WTC11 (cell line): ENCODE data around the gene HDAC7. TPM values are rescaled to one million over a fixed set of nuclear protein-coding genes. Genes with fewer than 3 reads are reported as not detected.

Source experiments
- ATAC-seq: fragments of 200-7000 bp; cut with Tn5 transposase; 2 replicates; pipeline ENCODE4 v1.10.0; 2021; ENCODE audit warnings: mild to moderate bottlenecking, moderate library complexity
- CTCF ChIA-PET: fragments of 300-600 bp; sonication (Branson Sonifier 250); formaldehyde crosslinking; loops from one replicate; lab custom pipeline; 2021; ENCODE audit warnings: antibody characterized with exemption; lab: Charles Lee
- POLR2A ChIA-PET: fragments of 350-600 bp; sonication (Branson Sonifier 250); formaldehyde crosslinking; loops from one replicate; lab custom pipeline; 2021; ENCODE audit warnings: antibody characterized with exemption; lab: Charles Lee
- DNase-seq: peaks from one replicate; pipeline ENCODE4 v3.0.0; 2021; ENCODE audit warnings: low spot score
- H3K27ac Mint-ChIP-seq: 2 replicates; pipeline ENCODE4 v1.8.0; 2021; ENCODE audit warnings: mixed read lengths
- H3K27me3 Mint-ChIP-seq: 2 replicates; pipeline ENCODE4 v1.8.0; 2021; ENCODE audit warnings: low read depth, mild to moderate bottlenecking, moderate library complexity, mixed read lengths
- H3K36me3 Mint-ChIP-seq: 2 replicates; pipeline ENCODE4 v1.8.0; 2021; ENCODE audit warnings: mixed read lengths
- H3K4me1 Mint-ChIP-seq: 2 replicates; pipeline ENCODE4 v1.8.0; 2022; ENCODE audit warnings: mixed read lengths
- H3K4me3 Mint-ChIP-seq: 2 replicates; pipeline ENCODE4 v1.8.0; 2021; ENCODE audit warnings: mild to moderate bottlenecking, moderate library complexity, mixed read lengths
- H3K9me3 Mint-ChIP-seq: 2 replicates; pipeline ENCODE4 v1.8.0; 2021; ENCODE audit warnings: mixed read lengths
- ELF4 ChIP-seq: sonication (generic); formaldehyde crosslinking; IDR thresholded peaks from 2 replicates; pipeline ENCODE4 v1.8.1; 2022; ENCODE audit warnings: low read depth, mild to moderate bottlenecking, moderate library complexity, missing genetic modification reagents
- GABPB1 ChIP-seq: sonication (generic); formaldehyde crosslinking; IDR thresholded peaks from 2 replicates; pipeline ENCODE4 v1.8.1; 2023; ENCODE audit warnings: mild to moderate bottlenecking, missing genetic modification reagents
- HMGA2 ChIP-seq: fragments of 250-450 bp; sonication (Bioruptor Pico); IDR thresholded peaks from 2 replicates; pipeline ENCODE4 v1.4.0; 2021; ENCODE audit warnings: mild to moderate bottlenecking, moderate library complexity
- NR2C2 ChIP-seq: sonication (generic); formaldehyde crosslinking; IDR thresholded peaks from 2 replicates; pipeline ENCODE4 v1.8.0; 2022; ENCODE audit warnings: mild to moderate bottlenecking, missing genetic modification reagents
- OVOL2 ChIP-seq: fragments of 250-450 bp; sonication (Bioruptor Pico); IDR thresholded peaks from 2 replicates; pipeline ENCODE4 v1.9.0; 2021; ENCODE audit warnings: mild to moderate bottlenecking, borderline replicate concordance
- TEAD4 ChIP-seq: sonication (generic); formaldehyde crosslinking; IDR thresholded peaks from 2 replicates; pipeline ENCODE4 v1.8.0; 2022; ENCODE audit warnings: mild to moderate bottlenecking, missing genetic modification reagents
- ZNF416 ChIP-seq: fragments of 250-450 bp; sonication (Bioruptor Pico); IDR thresholded peaks from 2 replicates; pipeline ENCODE4 v1.9.0; 2021; ENCODE audit warnings: mild to moderate bottlenecking, inconsistent platforms
- total RNA-seq: library from RNA; stranded (reverse); gene quantifications from 3 replicates; pipeline ENCODE4 v1.2.3, GENCODE V29; 2021
- TF ChIP-seq, protein P1 (sequence below): sonication (generic); formaldehyde crosslinking; IDR thresholded peaks from 2 replicates; pipeline ENCODE4 v1.8.1; 2023; ENCODE audit warnings: mild to moderate bottlenecking, missing genetic modification reagents, moderate library complexity
- TF ChIP-seq, protein P2 (sequence below): sonication (generic); formaldehyde crosslinking; IDR thresholded peaks from 2 replicates; pipeline ENCODE4 v1.8.1; 2023; ENCODE audit warnings: mild to moderate bottlenecking, missing genetic modification reagents, moderate library complexity
- TF ChIP-seq, protein P3 (sequence below): fragments of 250-450 bp; sonication (Bioruptor Pico); IDR thresholded peaks from 2 replicates; pipeline ENCODE4 v1.8.0; 2021; ENCODE audit warnings: mild to moderate bottlenecking
- TF ChIP-seq, protein P4 (sequence below): sonication (generic); formaldehyde crosslinking; IDR thresholded peaks from 2 replicates; pipeline ENCODE4 v1.8.0; 2022; ENCODE audit warnings: mild to moderate bottlenecking, missing genetic modification reagents
- TF ChIP-seq, protein P5 (sequence below): sonication (generic); formaldehyde crosslinking; IDR thresholded peaks from 2 replicates; pipeline ENCODE4 v1.8.0; 2022; ENCODE audit warnings: mild to moderate bottlenecking, missing genetic modification reagents
- TF ChIP-seq, protein P6 (sequence below): fragments of 250-450 bp; sonication (Bioruptor Pico); IDR thresholded peaks from 2 replicates; pipeline ENCODE4 v1.9.0; 2021; ENCODE audit warnings: mild to moderate bottlenecking, borderline replicate concordance
- TF ChIP-seq, protein P7 (sequence below): fragments of 200-600 bp; IDR thresholded peaks from 2 replicates; pipeline ENCODE4 v1.8.0; 2022; ENCODE audit warnings: antibody characterized with exemption
- TF ChIP-seq, protein P8 (sequence below): fragments of 250-450 bp; sonication (Bioruptor Pico); IDR thresholded peaks from 2 replicates; pipeline ENCODE4 v1.9.0; 2021; ENCODE audit warnings: mild to moderate bottlenecking

Gene HDAC7
- total RNA-seq, 1 experiment from 2014 or later = 111 TPM

DNA sequence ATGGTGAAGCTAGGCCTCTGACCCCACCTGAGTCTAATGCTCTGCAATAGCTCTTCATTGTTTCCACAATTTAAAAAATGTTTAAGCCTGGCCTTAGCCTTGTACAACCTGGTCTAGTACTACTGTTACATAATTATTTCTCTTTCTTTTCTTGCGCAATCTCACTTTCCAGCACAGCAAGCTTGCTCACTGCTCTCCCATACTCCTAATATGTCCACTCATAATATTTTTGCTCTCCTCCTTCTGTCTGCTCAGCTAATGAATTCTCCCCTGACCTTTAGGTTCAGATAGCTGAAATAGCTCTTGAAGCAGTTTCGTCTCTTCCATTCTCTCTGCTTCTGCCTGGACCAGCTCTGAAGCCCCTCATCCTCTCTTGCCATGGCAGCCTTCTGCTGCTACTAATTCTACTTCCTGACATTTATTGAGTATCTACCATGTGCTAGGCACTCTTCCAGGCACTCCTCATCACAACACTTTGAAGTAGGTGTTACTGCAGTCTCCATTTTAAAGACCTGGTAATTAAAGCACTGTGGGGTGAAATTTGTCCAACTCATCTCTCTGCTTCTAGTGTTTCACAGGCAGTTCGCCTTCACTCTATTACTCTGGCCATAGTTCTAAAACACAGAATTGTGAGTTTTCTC is 49.5 kb downstream of the HDAC7 start:
- DNase-seq (no peak), ATAC-seq (no peak)
- H3K36me3 Mint-ChIP-seq = no peaks in the 10 kb centered on the region
- CTCF ChIA-PET = interaction anchor here (0.5 to 19.3 kb wide), 6 partner anchors 8 to 68 kb away, joined by 4 to 735 read pairs (median 110); partner anchors contain the start of gene RAPGEF3
- POLR2A ChIA-PET = no interaction called here
- H3K4me3 Mint-ChIP-seq = no peak overlapping the region
- H3K4me1 Mint-ChIP-seq = peaks cover 25% of the 10 kb centered on the region
- no peak overlapping the region for H3K27ac Mint-ChIP-seq
- TF ChIP-seq GABPB1 (CRISPR knock-in tag) = peak; percentile 41; the same call in 1 of the 2 replicates
- TF ChIP-seq, protein P1, sequence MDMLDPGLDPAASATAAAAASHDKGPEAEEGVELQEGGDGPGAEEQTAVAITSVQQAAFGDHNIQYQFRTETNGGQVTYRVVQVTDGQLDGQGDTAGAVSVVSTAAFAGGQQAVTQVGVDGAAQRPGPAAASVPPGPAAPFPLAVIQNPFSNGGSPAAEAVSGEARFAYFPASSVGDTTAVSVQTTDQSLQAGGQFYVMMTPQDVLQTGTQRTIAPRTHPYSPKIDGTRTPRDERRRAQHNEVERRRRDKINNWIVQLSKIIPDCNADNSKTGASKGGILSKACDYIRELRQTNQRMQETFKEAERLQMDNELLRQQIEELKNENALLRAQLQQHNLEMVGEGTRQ (CRISPR knock-in tag) = no peak
- no peaks in the 10 kb centered on the region for H3K9me3 Mint-ChIP-seq
- peaks cover 20% of the 10 kb centered on the region for H3K27me3 Mint-ChIP-seq

DNA sequence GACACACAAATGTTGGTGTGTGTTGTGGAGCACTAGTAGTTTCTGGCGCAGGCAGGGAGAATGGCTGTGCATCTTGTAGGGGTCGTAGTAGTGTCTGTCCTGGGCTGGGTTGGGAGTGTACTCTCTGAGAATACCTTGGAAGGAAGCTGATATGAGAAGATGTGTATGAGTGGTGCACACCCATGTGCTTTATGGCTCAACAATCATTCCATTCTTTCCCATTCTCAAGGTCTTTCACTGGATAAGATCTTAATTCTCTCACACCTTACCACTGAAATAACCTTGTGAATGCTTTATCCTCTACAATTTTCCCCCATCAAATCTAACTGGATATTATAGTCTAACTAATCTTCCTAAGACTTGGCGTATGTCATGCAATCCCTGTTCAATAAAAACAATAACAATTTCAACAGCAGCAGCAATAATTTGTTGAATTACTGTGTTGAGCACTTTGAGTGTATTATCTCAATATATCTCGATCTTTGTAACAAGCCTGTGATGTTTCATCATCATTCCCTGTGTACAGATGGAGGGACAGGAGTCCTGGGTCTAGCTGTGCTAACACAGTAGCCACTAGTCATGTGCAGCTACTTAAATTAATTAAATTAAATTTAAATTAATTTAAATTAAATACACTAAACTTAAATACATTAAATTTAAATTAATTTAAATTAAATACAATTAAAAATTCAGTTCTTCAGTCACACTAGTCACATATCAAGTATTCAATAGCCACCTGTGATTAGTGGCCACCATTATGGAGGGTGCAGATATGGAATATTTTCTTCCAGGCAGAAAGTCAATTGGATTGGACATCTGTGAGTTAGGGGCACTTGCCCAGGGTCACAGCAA is 50.2 kb downstream of the HDAC7 start:
- DNase-seq (no peak), ATAC-seq (no peak)
- Mint-ChIP-seq H3K27ac (no peak overlapping the region), H3K27me3 (peaks cover 16% of the 10 kb centered on the region), H3K4me1 (peaks cover 25% of the 10 kb centered on the region), H3K4me3 (no peak overlapping the region)
- POLR2A ChIA-PET = interaction anchor here (1.1 kb wide), 1 partner anchor 25 kb away, joined by 3 read pairs; no protein-coding TSS in a partner anchor
- peak; percentile 85 for TF ChIP-seq GABPB1 (CRISPR knock-in tag)
- TF ChIP-seq, protein P2, sequence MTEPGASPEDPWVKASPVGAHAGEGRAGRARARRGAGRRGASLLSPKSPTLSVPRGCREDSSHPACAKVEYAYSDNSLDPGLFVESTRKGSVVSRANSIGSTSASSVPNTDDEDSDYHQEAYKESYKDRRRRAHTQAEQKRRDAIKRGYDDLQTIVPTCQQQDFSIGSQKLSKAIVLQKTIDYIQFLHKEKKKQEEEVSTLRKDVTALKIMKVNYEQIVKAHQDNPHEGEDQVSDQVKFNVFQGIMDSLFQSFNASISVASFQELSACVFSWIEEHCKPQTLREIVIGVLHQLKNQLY (CRISPR knock-in tag) = no peak
- TF ChIP-seq ELF4 (CRISPR knock-in tag) = no peak
- TF ChIP-seq, protein P3, sequence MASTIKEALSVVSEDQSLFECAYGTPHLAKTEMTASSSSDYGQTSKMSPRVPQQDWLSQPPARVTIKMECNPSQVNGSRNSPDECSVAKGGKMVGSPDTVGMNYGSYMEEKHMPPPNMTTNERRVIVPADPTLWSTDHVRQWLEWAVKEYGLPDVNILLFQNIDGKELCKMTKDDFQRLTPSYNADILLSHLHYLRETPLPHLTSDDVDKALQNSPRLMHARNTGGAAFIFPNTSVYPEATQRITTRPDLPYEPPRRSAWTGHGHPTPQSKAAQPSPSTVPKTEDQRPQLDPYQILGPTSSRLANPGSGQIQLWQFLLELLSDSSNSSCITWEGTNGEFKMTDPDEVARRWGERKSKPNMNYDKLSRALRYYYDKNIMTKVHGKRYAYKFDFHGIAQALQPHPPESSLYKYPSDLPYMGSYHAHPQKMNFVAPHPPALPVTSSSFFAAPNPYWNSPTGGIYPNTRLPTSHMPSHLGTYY = no peak
- TF ChIP-seq OVOL2 (CRISPR knock-in tag) = no peak
- TF ChIP-seq, protein P4, sequence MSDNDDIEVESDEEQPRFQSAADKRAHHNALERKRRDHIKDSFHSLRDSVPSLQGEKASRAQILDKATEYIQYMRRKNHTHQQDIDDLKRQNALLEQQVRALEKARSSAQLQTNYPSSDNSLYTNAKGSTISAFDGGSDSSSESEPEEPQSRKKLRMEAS (CRISPR knock-in tag) = no peak
- TF ChIP-seq, protein P5, sequence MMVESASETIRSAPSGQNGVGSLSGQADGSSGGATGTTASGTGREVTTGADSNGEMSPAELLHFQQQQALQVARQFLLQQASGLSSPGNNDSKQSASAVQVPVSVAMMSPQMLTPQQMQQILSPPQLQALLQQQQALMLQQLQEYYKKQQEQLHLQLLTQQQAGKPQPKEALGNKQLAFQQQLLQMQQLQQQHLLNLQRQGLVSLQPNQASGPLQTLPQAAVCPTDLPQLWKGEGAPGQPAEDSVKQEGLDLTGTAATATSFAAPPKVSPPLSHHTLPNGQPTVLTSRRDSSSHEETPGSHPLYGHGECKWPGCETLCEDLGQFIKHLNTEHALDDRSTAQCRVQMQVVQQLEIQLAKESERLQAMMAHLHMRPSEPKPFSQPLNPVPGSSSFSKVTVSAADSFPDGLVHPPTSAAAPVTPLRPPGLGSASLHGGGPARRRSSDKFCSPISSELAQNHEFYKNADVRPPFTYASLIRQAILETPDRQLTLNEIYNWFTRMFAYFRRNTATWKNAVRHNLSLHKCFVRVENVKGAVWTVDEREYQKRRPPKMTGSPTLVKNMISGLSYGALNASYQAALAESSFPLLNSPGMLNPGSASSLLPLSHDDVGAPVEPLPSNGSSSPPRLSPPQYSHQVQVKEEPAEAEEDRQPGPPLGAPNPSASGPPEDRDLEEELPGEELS (CRISPR knock-in tag) = no peak
- TF ChIP-seq, protein P6, sequence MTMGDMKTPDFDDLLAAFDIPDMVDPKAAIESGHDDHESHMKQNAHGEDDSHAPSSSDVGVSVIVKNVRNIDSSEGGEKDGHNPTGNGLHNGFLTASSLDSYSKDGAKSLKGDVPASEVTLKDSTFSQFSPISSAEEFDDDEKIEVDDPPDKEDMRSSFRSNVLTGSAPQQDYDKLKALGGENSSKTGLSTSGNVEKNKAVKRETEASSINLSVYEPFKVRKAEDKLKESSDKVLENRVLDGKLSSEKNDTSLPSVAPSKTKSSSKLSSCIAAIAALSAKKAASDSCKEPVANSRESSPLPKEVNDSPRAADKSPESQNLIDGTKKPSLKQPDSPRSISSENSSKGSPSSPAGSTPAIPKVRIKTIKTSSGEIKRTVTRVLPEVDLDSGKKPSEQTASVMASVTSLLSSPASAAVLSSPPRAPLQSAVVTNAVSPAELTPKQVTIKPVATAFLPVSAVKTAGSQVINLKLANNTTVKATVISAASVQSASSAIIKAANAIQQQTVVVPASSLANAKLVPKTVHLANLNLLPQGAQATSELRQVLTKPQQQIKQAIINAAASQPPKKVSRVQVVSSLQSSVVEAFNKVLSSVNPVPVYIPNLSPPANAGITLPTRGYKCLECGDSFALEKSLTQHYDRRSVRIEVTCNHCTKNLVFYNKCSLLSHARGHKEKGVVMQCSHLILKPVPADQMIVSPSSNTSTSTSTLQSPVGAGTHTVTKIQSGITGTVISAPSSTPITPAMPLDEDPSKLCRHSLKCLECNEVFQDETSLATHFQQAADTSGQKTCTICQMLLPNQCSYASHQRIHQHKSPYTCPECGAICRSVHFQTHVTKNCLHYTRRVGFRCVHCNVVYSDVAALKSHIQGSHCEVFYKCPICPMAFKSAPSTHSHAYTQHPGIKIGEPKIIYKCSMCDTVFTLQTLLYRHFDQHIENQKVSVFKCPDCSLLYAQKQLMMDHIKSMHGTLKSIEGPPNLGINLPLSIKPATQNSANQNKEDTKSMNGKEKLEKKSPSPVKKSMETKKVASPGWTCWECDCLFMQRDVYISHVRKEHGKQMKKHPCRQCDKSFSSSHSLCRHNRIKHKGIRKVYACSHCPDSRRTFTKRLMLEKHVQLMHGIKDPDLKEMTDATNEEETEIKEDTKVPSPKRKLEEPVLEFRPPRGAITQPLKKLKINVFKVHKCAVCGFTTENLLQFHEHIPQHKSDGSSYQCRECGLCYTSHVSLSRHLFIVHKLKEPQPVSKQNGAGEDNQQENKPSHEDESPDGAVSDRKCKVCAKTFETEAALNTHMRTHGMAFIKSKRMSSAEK = no peak
- TF ChIP-seq ZNF416 (CRISPR knock-in tag) = no peak
- no peak for TF ChIP-seq NR2C2 (CRISPR knock-in tag)
- TF ChIP-seq HMGA2 (CRISPR knock-in tag) = peak; percentile 99
- TF ChIP-seq, protein P7, sequence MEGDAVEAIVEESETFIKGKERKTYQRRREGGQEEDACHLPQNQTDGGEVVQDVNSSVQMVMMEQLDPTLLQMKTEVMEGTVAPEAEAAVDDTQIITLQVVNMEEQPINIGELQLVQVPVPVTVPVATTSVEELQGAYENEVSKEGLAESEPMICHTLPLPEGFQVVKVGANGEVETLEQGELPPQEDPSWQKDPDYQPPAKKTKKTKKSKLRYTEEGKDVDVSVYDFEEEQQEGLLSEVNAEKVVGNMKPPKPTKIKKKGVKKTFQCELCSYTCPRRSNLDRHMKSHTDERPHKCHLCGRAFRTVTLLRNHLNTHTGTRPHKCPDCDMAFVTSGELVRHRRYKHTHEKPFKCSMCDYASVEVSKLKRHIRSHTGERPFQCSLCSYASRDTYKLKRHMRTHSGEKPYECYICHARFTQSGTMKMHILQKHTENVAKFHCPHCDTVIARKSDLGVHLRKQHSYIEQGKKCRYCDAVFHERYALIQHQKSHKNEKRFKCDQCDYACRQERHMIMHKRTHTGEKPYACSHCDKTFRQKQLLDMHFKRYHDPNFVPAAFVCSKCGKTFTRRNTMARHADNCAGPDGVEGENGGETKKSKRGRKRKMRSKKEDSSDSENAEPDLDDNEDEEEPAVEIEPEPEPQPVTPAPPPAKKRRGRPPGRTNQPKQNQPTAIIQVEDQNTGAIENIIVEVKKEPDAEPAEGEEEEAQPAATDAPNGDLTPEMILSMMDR = no peak
- no peak for TF ChIP-seq TEAD4 (CRISPR knock-in tag)
- TF ChIP-seq, protein P8, sequence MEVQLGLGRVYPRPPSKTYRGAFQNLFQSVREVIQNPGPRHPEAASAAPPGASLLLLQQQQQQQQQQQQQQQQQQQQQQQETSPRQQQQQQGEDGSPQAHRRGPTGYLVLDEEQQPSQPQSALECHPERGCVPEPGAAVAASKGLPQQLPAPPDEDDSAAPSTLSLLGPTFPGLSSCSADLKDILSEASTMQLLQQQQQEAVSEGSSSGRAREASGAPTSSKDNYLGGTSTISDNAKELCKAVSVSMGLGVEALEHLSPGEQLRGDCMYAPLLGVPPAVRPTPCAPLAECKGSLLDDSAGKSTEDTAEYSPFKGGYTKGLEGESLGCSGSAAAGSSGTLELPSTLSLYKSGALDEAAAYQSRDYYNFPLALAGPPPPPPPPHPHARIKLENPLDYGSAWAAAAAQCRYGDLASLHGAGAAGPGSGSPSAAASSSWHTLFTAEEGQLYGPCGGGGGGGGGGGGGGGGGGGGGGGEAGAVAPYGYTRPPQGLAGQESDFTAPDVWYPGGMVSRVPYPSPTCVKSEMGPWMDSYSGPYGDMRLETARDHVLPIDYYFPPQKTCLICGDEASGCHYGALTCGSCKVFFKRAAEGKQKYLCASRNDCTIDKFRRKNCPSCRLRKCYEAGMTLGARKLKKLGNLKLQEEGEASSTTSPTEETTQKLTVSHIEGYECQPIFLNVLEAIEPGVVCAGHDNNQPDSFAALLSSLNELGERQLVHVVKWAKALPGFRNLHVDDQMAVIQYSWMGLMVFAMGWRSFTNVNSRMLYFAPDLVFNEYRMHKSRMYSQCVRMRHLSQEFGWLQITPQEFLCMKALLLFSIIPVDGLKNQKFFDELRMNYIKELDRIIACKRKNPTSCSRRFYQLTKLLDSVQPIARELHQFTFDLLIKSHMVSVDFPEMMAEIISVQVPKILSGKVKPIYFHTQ (CRISPR knock-in tag) = no peak
- TF ChIP-seq, all 79 proteins: peak for 2
- CTCF ChIA-PET = interaction anchor here (0.5 to 19.3 kb wide), 8 partner anchors 9 to 69 kb away, joined by 3 to 735 read pairs (median 60); partner anchors contain the start of gene RAPGEF3
- H3K36me3 Mint-ChIP-seq = no peaks in the 10 kb centered on the region
- no peaks in the 10 kb centered on the region for H3K9me3 Mint-ChIP-seq
